Prostate gland (tissue), 2 donors: ENCODE measurements around the gene RPL7A.

Source experiments
- CTCF ChIP-seq, 4 experiments: fragments of 200-600 bp in 2 of 4; fragments of 450-650 bp in 2 of 4; sonication (generic) in 2 of 4; IDR thresholded peaks; 1 replicate in 3 of 4; 2 replicates in 1 of 4; pipeline ENCODE4 v1.5.1; 2016 to 2019; ENCODE audit warnings: antibody characterized with exemption in 4 of 4, mild to moderate bottlenecking in 2 of 4, moderate library complexity in 2 of 4
- POLR2A ChIP-seq: fragments of 450-650 bp; IDR thresholded peaks from one replicate; pipeline ENCODE4 v1.6.1; 2016; ENCODE audit warnings: antibody characterized with exemption, mild to moderate bottlenecking
- POLR2AphosphoS5 ChIP-seq: sonication (generic); formaldehyde crosslinking; IDR thresholded peaks from one replicate; pipeline ENCODE4 v1.6.1; 2017; ENCODE audit warnings: antibody characterized with exemption

- TF ChIP-seq CTCF (IDR thresholded peaks at IDR 0.05), result no peak
- no peak for TF ChIP-seq POLR2AphosphoS5
- no peak for TF ChIP-seq POLR2A
Observed at GRCh38 chr9:133352635-133353340, 4.8 kb downstream of the RPL7A start.
